ENCODE data around the gene PPAN.

Gene PPAN

GRCh38 chr19:10092648-10093294, 13.4 kb upstream of the PPAN start:
- DNase-seq: no peak

- DNase-seq: no peak
These were observed 12.6 kb upstream of the PPAN start for GRCh38 chr19:10093295-10094186.

DNA sequence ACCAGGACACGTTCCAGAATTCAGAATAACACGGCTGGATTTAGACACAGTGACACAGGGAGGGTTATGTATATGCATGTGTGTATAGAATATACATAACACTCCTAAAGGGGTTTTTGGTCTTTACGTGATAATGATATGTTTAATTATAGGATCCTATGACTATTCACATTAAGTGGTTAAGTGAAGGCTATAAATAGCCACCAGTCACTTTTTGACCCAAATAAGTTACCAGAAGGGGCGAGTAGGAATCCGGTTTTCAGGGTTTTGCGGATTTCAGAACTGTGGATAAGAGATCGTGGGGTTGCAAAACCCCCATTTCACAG, 10.6 kb upstream of the PPAN start:
- DNase-seq: no peak

- peak; percentile 90 for DNase-seq
These were observed 10.1 kb upstream of the PPAN start for GRCh38 chr19:10095948-10096614.

DNA sequence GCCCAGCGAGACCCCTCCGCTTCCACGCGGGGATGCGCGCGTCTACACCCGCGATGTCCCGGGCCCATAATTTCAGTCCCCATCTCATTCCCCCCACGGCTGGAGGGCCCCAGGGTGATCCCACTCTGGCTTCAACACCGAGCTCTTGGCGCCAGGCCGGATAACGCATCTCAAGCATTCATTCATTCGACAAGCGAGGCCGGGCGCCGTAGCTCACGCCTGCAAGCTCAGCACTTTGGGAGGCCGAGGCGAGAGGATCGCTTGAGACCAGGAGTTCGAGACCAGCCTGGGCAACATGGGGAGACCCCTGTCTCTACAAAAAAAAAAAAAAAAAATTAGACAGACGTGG, 9.6 kb upstream of the PPAN start:
- no peak for DNase-seq

DNA sequence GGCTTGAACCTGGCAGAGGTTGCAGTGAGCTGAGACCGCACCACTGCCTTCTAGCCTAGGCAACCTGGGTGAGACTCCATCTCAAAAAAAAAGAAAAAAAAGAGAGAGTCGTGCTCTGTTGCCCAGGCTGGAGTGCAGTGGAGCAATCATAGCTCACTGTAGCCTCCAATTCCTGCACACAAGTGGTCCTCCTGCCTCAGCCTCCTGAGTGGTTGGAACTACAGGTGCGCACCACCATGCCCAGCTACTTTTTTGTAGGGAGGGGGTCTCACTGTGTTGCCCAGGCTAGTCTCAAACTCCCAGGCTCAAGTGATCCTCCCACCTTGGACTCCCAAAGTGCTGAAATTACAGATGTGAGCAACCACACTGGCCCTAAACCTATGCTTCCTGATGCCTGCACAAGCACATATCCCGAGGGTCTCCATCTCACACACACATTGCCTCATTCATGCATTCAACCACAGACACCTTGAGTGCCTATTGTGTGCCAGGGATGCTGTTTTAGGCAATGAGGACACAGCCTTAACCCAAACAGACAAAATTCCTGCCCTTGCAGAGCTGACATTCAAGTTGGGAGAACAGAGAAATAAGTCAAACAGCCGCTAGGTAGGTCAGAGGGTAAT, 5.9 kb upstream of the PPAN start:
- no peak for DNase-seq

DNA sequence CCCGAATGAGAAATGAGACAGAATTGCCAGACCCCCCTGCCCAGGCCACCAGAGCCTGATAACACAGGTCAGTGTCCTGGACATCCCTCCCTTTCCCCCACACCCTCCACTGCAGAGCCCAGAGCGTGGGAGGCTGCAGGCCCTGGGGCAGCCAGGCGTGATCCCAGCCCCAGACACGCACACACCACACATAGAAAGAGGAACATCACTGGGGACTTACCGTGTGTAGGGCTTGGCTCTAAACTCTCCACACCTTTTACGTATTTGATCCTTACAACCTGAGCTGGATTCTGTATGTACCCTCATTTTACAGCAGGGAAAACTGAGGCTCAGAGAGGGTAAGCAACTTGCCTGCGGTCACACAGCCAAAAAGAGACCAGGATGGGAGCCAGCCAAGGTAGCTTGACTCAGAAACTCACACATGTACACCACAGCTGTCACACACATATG, 3.4 kb upstream of the PPAN start:
- no peak for DNase-seq

GRCh38 chr19:10104130-10104513, 2.0 kb upstream of the PPAN start:
- DNase-seq: no peak

DNA sequence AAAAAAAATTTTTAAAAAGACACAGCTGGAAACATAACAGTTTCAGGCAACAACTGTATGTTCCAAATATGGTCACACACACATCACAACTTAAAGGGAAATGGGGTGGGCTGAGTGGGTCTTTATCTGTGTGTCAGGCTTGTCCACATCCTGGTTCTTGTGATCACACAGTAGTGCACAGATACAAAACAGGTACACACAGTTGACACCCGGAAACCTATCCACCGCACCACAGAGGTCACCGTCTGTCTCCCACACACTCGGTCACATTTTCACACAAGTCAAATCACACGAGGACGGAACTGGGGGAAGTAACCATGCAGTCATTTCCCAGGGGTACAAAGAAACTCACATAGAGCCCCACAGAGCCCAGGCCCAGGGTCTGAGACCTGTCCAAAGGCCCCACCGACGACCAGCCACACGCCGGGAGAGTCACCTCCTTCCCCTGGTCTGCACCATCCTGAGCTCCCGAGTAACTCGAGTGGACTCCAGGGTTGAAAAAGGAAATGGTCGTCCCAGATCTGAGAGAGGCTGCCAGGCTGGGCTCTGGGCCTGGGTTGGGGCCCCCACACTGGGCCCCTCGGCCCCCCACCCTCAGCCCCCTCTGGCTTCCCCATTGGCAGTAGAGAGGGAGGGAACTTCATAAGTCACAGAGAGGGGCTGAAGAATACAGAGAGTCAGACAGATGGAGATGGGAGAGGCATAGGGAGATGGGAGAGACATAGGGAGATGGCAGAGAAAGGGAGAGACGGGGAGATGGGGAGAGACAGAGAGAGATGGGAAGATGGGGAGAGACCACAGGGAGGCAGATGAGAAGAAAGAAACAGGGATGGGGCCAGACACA, 1.3 kb upstream of the PPAN start:
- DNase-seq: peak; percentile 84

GRCh38 chr19:10105509-10106099, 558 bp upstream of the PPAN start:
- DNase-seq: peak; percentile 34

DNA sequence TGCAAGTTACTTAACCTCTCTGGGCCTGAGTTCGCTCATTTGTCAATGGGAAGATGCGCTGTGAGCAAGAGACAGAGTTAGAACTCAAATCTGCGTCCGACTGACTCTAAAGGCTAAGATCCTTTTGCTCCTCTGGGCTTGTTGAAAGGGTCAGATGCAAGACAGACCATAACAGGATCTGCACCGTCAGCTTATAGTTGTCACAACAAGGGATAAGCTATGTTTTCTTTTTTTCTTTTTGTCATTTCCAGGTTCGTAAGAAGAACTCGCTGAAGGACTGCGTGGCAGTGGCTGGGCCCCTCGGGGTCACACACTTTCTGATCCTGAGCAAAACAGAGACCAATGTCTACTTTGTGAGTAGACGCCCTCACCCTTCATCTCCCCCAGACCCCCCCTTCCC, 1.1 kb downstream of the PPAN start:
- DNase-seq: no peak

- no peak for DNase-seq
These were observed 1.7 kb downstream of the PPAN start for GRCh38 chr19:10107817-10108367.

- DNase-seq: no peak
These were observed 3.4 kb downstream of the PPAN start for GRCh38 chr19:10109528-10109927.

GRCh38 chr19:10110076-10110971, 4.2 kb downstream of the PPAN start:
- DNase-seq: no peak

- DNase-seq: no peak
These were observed 4.8 kb downstream of the PPAN start for GRCh38 chr19:10110972-10111317.

- peak; percentile 36 for DNase-seq
These were observed 5.2 kb downstream of the PPAN start, which contains the start of gene P2RY11 for GRCh38 chr19:10111405-10111811. TSS of gene P2RY11 (plus strand) at chr19:10111693. CDS start at chr19:10111722, 29 bp downstream.

DNA sequence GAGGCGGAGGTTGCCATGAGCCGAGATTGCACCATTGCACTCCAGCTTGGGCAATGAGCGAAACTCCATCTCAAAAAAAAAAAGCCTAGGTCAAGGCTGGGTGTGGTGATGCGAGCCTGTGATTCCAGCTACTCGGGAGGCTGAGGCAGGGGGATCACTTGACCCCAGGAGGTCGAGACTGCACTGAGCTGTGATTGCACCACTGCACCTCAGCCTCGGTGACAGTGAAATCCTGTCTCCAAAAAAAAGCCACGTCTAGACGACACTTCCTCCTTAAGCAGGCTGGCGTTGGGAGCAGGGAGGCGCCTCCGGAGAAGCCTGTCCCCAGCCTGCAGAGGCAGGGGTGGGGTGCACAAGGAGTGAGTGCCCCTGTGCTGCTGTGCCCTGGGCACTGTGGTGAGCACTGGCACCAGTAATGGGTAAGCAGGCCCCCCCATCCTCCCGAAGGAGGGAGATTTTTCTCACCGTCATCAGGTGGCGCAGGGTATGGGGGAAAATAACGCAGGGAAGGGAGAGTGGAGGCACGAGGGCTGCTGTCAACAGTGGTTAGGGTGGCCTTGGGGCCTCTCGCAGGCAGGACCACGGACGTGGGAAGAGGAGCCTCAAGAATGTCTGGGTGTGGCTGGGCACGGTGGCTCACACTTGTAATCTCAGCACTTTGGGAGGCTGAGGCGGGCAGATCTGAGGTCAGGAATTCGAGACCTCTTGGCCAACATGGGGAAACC, 6.0 kb downstream of the PPAN start:
- DNase-seq: peak; percentile 27

- DNase-seq: peak; percentile 74
These were observed 6.9 kb downstream of the PPAN start for GRCh38 chr19:10112895-10113591.

DNA sequence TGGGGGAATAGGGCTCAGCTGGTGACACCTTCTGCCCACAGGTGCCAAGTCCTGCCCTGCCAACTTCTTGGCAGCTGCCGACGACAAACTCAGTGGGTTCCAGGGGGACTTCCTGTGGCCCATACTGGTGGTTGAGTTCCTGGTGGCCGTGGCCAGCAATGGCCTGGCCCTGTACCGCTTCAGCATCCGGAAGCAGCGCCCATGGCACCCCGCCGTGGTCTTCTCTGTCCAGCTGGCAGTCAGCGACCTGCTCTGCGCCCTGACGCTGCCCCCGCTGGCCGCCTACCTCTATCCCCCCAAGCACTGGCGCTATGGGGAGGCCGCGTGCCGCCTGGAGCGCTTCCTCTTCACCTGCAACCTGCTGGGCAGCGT, 7.4 kb downstream of the PPAN start:
- DNase-seq: no peak

Data from CD4-positive, alpha-beta T cell treated with Interleukin-6 for 4 hours (primary cell).